Suprapubic skin (tissue), 4 donors: ENCODE data around the gene PRKCE.

ENCODE experiments used
- CTCF ChIP-seq, 2 donors: fragments of 200-600 bp in 1 of 2; fragments of 450-650 bp in 1 of 2; sonication (generic) in 1 of 2; IDR thresholded peaks; one replicate each; pipeline ENCODE4 v1.5.1; 2016 to 2019; ENCODE audit warnings: antibody characterized with exemption in 2 of 2, mild to moderate bottlenecking in 1 of 2, moderate library complexity in 1 of 2
- POLR2A ChIP-seq, 2 donors: fragments of 450-650 bp; IDR thresholded peaks; one replicate each; pipeline ENCODE4 v1.6.1; 2017; ENCODE audit warnings: antibody characterized with exemption in 2 of 2, mild to moderate bottlenecking in 2 of 2, moderate library complexity in 2 of 2
- POLR2AphosphoS5 ChIP-seq, 3 donors: sonication (generic); formaldehyde crosslinking; IDR thresholded peaks; one replicate each; pipeline ENCODE4 v1.6.1; 2017; ENCODE audit warnings: antibody characterized with exemption in 3 of 3

- TF ChIP-seq CTCF (IDR thresholded peaks at IDR 0.05): no peak
- no peak for TF ChIP-seq POLR2AphosphoS5 (IDR thresholded peaks at IDR 0.05)
- TF ChIP-seq POLR2A (IDR thresholded peaks at IDR 0.05): no peak
These were observed 4.1 kb upstream of the PRKCE start for GRCh38 chr2:45647356-45647755.
